CD4-positive, alpha-beta T cell treated with Interleukin-1 beta for 1 hour (primary cell): ENCODE data around the gene OPCML.

Experiments
- DNase-seq, 2 donors: peaks; one replicate each; pipeline ENCODE4 v3.0.0-alpha.2; 2020 to 2022

OPCML gene

DNA sequence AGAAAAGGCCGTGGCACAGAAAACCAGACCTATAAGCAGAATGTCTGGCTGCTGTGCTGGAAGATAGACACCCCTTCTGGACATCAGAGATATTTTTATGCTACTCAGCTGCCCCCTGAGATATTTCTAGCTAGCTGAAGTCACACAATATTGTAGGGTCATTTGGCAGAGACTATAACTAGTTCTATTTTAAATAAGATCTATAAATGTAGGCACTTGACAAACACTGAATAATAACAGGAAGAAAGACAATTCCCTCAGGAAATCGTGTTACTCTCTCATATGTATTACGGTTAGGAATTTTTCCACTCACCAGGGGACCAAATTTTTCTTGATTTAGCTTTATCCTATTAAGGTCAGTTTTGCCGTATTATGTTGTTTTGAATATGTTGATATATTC lies 845.4 kb downstream of the OPCML start:
- DNase-seq, result no peak

DNA sequence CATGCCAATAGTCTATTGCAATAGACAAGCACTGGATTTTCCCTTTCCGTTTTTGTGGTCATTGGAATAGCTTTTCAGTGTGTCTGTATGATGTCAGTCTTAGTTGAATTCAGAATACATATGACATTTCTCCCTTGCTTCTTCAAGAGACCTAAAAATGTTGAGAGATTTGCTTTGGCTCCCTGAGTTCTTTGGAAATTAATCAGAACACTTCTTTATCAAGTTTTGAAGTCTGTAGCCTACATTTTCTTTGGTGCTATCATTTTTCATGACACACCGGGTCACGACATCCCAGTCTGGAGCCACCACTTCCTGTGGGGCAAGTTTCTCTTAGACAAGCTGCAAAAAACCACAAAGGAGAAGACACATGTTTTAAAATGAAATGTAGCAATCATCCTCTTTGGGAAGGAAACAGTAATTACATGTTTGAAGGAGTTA lies 847.1 kb downstream of the OPCML start:
- DNase-seq, result no peak

DNA sequence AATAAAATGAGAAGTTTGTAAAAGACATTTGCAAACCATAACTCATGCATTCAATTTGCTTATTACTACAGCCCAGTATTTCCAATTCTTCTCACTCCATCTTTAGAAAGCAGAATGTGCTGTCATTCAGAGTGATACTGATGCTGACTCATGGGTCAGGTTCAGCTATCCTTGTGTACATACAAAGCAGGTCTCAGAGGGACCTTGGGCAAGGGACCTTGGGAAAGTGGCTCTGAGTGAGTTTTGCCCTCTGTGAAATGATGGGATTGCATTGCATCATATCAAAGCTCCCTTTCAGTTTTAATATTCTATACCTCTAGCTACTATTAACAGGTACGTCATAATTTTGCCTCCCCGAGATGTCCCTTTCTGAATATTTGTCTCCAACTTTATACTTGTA lies 848.7 kb downstream of the OPCML start:
- DNase-seq, result no peak

DNA sequence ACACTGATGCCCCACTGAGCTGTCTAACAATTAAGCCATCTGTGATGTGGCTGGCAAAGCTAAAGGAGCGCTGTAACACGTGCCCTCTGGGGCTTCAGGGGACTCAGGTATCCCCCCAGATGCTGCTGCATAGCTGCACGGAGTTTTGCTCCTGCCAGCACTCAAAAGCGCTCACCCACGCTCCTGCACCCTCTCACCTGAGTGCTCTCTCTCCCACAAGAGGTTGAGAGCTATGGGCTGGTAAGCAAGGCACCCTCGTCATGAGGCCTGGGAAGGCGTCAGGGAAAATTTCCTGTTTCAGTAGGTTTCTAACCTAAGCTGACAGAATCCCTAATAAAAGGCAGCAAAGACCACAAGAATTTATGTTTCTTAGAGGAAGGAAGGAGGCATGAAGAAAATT lies 850.3 kb downstream of the OPCML start:
- DNase-seq, result no peak

GRCh38 chr11:132680584-132680983 lies 851.7 kb downstream of the OPCML start:
- DNase-seq, result no peak

DNA sequence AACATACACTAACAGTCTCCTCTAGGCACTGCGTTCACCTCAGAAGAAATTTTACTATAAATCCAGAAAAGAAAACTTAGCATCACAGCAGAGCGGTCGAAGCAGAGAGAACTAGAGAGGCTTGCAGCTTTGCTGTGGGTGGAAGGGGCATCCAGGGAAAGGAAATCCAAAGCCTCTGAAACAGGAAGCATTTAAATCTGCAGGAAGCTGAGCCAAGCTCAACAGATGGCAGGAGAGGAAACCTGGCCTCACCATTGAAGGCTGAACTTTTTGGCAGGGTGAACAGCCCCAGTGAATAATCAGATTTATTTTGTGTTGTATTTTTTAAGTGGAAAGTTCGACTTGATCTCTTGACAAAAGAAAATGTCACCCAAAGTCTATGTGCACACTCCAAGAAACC lies 858.1 kb downstream of the OPCML start:
- no peak for DNase-seq

- no peak for DNase-seq
Measured at GRCh38 chr11:132671851-132672370, 860.4 kb downstream of the OPCML start.

DNA sequence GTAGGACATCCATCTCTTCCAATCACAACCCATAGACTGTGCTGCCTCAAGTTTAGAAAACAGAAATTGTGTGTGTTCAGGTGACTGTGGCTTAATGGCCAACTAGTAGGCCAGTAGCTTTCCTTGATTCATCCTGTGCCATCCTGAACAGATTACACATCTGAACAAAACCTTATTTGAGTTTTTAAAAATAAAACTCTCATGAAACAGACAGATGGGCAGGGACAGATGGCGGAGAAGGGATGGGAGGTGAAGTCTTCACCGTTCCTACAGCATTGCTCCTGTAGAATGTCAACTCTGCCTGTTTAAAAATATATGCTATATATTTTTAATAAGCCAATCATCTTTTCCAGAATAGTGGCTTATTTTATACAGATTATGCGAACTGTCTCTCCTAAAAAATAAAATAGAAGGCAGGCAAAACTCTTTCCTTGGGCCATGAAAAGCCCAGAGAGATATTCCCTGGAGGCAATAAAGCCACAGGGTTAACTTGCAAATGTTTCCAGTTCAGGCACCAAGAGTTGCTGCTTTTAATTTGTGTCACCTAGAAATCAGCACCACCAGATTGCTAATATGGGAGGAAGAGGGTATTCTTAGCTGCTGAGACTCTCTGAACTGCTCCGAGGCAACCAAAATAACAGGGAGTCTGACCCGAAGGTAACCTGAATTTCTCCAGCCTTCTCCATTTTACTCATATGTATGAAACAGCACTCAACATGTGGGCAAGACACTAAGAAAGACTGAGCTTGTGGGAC lies 861.2 kb downstream of the OPCML start:
- no peak for DNase-seq

DNA sequence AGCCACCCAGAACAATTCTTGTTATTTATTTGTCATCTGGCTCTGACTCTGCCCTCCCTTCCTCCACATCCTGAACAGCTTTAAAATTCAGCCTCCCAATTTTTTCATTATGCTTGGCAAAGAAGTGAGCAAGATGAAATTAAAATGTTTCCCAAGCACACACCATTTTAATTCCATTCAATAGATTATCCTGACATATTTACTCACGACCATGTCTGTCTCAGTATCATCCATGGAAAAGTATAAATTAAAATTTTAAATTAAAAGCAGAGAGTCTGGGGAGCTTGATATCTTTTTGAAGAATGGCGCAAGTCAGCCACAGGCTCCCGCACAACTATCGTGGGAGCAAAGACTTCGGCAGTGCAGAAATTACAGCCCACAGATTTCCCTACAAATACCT lies 862.4 kb downstream of the OPCML start:
- DNase-seq, result no peak

DNA sequence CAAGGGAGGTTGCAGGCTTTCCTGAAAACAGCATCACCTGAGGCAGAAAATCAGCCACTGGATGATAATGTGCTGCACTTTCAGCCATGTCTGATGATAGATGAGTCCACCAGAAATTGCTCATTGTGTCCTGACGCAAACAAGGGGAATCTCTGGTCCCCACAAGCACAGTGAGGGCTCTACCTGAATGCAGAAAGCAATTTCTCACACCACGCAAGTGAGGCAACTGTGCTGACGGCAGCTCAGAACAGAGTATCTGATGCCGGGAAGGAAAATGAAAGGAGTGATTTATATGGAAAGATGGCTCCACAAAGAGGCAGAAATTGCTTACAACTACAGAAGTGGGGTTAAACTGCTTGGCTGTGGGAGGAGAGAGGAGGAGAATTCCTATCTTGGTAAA lies 867.1 kb downstream of the OPCML start:
- no peak for DNase-seq

DNA sequence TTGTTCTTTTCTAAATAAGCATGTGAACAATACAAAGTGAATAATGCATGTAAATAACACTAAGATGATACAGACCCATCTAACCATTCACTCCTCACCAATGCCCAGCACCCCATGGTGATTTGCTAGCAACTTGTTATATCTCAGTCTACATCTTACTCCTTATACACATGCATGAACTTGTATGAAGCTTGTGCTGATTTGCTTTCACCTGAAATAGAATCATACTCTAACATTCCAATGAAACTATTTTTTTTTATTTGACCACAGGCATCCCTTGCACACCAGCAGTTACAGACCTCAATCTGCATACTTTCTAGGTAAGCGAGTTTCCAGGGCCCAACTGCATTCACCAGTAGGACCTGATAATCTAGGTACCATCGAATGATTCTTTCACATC lies 873.6 kb downstream of the OPCML start:
- DNase-seq, result no peak

- no peak for DNase-seq
Measured at GRCh38 chr11:132658004-132658403, 874.3 kb downstream of the OPCML start.

GRCh38 chr11:132655187-132655855 lies 877.0 kb downstream of the OPCML start:
- DNase-seq, result no peak

GRCh38 chr11:132653237-132653636 lies 879.1 kb downstream of the OPCML start:
- no peak for DNase-seq

DNA sequence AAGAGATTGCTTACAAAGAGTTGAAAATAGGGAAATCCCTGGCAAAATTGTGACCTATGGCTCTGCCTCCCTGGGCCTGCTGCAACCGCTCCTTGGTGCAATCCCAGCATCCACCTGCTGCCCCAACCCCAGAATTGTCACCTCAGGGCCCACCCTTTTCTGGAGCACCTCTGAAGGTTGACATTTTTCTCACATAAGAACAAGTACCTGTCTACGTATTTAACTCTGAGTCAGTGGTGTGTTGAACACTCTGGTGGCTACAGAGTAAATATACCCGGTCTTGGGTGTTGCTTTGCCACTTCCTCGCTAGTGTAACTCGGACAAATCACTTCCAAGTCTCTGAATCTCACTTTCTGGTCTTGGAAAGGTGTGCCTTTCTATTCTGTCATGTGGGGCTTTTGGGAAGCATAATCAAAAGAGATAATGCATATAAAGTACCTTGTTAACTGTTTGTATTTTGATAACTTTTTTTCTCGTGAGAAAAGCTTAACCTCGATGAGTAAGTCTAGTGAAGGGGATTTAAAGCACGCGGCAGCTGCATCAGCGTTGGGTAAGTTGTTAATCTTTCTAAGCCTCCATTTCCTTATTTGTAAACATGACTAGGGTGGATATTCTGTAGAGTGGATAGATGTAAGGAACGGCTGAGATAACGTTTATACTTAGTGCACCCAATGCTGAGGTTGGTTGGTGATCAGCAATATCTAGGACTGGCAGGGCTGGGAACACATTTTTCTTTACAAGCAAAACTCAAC lies 881.2 kb downstream of the OPCML start:
- no peak for DNase-seq

- DNase-seq, result no peak
Measured at GRCh38 chr11:132649277-132649676, 883.0 kb downstream of the OPCML start.

- no peak for DNase-seq
Measured at GRCh38 chr11:132648851-132649250, 883.5 kb downstream of the OPCML start.

DNA sequence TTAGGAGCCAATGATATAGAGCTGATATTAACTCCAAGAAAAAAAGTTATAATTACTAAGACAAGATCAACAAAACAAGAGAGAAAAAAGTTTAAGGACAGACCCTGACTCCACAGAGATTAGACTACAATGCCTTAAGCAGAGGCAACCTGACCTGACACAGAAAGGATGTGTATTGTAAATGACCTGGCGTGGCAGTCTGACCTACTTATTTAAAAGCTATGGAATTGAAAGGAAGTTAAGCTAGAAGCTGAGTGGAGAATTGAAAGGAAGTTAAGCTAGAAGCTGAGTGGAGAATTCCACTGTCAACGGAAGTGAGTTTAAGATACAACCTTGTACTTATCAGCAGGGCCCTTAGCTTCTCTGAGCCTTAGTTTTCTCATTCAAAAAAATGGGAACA lies 885.4 kb downstream of the OPCML start:
- no peak for DNase-seq

GRCh38 chr11:132644520-132645239 lies 887.6 kb downstream of the OPCML start:
- no peak for DNase-seq

GRCh38 chr11:132643239-132643638 lies 889.1 kb downstream of the OPCML start:
- no peak for DNase-seq

DNA sequence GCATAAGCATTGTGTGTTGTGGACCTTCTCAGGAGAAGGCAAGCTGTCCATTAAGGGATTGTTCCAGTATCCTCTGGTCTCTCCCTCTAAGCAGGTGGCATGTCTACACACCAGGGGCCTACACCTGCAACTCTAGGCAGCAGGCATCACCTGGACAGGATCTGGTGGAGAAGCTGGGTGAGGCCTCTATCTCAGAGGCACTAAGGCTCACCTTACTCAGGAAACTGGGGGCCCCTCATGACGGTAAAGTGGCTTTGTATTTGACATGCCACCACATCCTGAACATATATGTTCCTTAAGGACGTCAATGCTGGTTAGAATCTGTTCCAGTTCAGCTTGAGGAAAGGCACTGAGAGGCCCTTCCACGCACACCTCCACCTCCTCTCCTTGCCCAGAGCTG lies 891.3 kb downstream of the OPCML start:
- no peak for DNase-seq

GRCh38 chr11:132639986-132640385 lies 892.3 kb downstream of the OPCML start:
- DNase-seq, result no peak

GRCh38 chr11:132639403-132639802 lies 892.9 kb downstream of the OPCML start:
- no peak for DNase-seq
